Measurements from ENCODE around the gene RAB3C. TPM values are rescaled to one million over a fixed set of nuclear protein-coding genes. Genes with fewer than 3 reads are reported as not detected.

The RAB3C gene
- total and polyA plus RNA-seq, 2 experiments from 2014 or later: 15.0 to 30.6 TPM

DNA sequence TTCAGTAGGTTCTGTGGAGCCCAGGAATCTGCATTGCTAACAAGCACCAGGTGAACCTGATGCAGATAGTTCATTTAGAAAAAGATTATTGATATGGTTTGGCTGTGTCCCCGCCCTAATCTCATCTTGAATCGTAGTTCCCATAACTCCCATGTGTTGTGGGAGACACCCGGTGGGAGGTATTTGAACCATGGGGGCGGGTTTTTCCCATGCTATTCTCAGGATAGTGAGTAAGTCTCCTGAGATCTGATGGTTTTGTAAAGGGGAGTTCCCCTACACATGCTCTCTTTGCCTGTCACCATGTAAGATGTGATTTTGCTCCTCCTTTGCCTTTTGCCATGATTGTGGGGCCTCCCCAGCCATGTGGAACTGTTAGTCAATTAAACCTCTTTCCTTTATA lies 212.0 kb downstream of the RAB3C start:
- H3K4me2 ChIP-seq: no peak overlapping the region
- Mint-ChIP-seq H3K27ac (no peak overlapping the region), H3K4me3 (no peak overlapping the region), H3K9me3 (no peaks in the 10 kb centered on the region), H3K4me1 (peaks cover 35% of the 10 kb centered on the region), H3K27me3 (ENCODE audit: insufficient read depth, low read depth, poor library complexity) (no peaks in the 10 kb centered on the region), H3K36me3 (ENCODE audit: low read depth) (no peaks in the 10 kb centered on the region)
- no peak overlapping the region for H3K27ac ChIP-seq (ENCODE audit: low read depth)
- H3F3A ChIP-seq (replicated peaks; ENCODE audit: low read depth): no peaks in the 10 kb centered on the region
- no peaks in the 10 kb centered on the region for H3K36me3 ChIP-seq (ENCODE audit: insufficient read depth)
- TF ChIP-seq, protein P1, sequence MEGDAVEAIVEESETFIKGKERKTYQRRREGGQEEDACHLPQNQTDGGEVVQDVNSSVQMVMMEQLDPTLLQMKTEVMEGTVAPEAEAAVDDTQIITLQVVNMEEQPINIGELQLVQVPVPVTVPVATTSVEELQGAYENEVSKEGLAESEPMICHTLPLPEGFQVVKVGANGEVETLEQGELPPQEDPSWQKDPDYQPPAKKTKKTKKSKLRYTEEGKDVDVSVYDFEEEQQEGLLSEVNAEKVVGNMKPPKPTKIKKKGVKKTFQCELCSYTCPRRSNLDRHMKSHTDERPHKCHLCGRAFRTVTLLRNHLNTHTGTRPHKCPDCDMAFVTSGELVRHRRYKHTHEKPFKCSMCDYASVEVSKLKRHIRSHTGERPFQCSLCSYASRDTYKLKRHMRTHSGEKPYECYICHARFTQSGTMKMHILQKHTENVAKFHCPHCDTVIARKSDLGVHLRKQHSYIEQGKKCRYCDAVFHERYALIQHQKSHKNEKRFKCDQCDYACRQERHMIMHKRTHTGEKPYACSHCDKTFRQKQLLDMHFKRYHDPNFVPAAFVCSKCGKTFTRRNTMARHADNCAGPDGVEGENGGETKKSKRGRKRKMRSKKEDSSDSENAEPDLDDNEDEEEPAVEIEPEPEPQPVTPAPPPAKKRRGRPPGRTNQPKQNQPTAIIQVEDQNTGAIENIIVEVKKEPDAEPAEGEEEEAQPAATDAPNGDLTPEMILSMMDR (conservative IDR thresholded peaks at IDR 0.05; ENCODE audit: low read depth in 2 of 2): 0 out of 4 replicates have a peak, but pooled peaks of 1 of the 2 experiments have one; percentile 0
- TF ChIP-seq POLR2AphosphoS5 (IDR thresholded peaks at IDR 0.05; ENCODE audit: low read depth): no peak
- H3K9me2 ChIP-seq (ENCODE audit: insufficient read depth): no peaks in the 10 kb centered on the region
- H3K4me3 ChIP-seq: no peak overlapping the region
- H3K27me3 ChIP-seq (ENCODE audit: insufficient read depth): no peaks in the 10 kb centered on the region
- H3K4me1 ChIP-seq (ENCODE audit: insufficient read depth): peaks cover 13% of the 10 kb centered on the region; the same call in 1 of the 2 replicates
- no peak for ATAC-seq
- no peak overlapping the region for H2AFZ ChIP-seq
- no peak for DNase-seq (ENCODE audit: low spot score)
- no peaks in the 10 kb centered on the region for H4K20me1 ChIP-seq (replicated peaks; ENCODE audit: insufficient read depth)
- no peaks in the 10 kb centered on the region for H3K79me2 ChIP-seq (replicated peaks; ENCODE audit: insufficient read depth)

DNA sequence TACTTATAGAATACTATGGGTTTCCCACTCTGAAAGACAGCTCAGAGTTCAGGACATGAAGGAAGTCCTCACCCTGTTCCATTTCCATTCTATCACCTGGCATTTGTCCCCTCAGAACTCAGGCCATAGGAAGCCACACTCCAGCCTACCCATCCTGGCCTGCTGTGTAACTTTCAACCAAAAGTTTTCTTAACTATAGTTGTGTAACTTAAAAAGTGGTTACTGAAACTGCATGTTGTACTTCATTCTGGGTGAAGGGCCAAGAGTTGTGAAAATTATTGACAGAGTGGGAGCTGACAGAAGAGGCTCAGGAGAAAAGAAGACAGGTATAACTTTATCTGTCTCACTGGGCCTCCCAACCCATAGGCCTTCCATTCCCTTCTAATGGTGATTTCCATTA lies 212.5 kb downstream of the RAB3C start:
- no peaks in the 10 kb centered on the region for H4K20me1 ChIP-seq (replicated peaks; ENCODE audit: insufficient read depth)
- DNase-seq (ENCODE audit: low spot score): no peak
- ATAC-seq: no peak
- Mint-ChIP-seq H3K4me3 (no peak overlapping the region), H3K9me3 (no peaks in the 10 kb centered on the region), H3K27me3 (ENCODE audit: insufficient read depth, low read depth, poor library complexity) (no peaks in the 10 kb centered on the region), H3K4me1 (peaks cover 35% of the 10 kb centered on the region), H3K27ac (no peak overlapping the region), H3K36me3 (ENCODE audit: low read depth) (no peaks in the 10 kb centered on the region)
- H3K79me2 ChIP-seq (replicated peaks; ENCODE audit: insufficient read depth): no peaks in the 10 kb centered on the region
- no peak overlapping the region for H3K27ac ChIP-seq (ENCODE audit: low read depth)
- TF ChIP-seq, protein P2, sequence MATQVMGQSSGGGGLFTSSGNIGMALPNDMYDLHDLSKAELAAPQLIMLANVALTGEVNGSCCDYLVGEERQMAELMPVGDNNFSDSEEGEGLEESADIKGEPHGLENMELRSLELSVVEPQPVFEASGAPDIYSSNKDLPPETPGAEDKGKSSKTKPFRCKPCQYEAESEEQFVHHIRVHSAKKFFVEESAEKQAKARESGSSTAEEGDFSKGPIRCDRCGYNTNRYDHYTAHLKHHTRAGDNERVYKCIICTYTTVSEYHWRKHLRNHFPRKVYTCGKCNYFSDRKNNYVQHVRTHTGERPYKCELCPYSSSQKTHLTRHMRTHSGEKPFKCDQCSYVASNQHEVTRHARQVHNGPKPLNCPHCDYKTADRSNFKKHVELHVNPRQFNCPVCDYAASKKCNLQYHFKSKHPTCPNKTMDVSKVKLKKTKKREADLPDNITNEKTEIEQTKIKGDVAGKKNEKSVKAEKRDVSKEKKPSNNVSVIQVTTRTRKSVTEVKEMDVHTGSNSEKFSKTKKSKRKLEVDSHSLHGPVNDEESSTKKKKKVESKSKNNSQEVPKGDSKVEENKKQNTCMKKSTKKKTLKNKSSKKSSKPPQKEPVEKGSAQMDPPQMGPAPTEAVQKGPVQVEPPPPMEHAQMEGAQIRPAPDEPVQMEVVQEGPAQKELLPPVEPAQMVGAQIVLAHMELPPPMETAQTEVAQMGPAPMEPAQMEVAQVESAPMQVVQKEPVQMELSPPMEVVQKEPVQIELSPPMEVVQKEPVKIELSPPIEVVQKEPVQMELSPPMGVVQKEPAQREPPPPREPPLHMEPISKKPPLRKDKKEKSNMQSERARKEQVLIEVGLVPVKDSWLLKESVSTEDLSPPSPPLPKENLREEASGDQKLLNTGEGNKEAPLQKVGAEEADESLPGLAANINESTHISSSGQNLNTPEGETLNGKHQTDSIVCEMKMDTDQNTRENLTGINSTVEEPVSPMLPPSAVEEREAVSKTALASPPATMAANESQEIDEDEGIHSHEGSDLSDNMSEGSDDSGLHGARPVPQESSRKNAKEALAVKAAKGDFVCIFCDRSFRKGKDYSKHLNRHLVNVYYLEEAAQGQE (IDR thresholded peaks at IDR 0.05; ENCODE audit: unreplicated experiment): no peak
- TF ChIP-seq, protein P3, sequence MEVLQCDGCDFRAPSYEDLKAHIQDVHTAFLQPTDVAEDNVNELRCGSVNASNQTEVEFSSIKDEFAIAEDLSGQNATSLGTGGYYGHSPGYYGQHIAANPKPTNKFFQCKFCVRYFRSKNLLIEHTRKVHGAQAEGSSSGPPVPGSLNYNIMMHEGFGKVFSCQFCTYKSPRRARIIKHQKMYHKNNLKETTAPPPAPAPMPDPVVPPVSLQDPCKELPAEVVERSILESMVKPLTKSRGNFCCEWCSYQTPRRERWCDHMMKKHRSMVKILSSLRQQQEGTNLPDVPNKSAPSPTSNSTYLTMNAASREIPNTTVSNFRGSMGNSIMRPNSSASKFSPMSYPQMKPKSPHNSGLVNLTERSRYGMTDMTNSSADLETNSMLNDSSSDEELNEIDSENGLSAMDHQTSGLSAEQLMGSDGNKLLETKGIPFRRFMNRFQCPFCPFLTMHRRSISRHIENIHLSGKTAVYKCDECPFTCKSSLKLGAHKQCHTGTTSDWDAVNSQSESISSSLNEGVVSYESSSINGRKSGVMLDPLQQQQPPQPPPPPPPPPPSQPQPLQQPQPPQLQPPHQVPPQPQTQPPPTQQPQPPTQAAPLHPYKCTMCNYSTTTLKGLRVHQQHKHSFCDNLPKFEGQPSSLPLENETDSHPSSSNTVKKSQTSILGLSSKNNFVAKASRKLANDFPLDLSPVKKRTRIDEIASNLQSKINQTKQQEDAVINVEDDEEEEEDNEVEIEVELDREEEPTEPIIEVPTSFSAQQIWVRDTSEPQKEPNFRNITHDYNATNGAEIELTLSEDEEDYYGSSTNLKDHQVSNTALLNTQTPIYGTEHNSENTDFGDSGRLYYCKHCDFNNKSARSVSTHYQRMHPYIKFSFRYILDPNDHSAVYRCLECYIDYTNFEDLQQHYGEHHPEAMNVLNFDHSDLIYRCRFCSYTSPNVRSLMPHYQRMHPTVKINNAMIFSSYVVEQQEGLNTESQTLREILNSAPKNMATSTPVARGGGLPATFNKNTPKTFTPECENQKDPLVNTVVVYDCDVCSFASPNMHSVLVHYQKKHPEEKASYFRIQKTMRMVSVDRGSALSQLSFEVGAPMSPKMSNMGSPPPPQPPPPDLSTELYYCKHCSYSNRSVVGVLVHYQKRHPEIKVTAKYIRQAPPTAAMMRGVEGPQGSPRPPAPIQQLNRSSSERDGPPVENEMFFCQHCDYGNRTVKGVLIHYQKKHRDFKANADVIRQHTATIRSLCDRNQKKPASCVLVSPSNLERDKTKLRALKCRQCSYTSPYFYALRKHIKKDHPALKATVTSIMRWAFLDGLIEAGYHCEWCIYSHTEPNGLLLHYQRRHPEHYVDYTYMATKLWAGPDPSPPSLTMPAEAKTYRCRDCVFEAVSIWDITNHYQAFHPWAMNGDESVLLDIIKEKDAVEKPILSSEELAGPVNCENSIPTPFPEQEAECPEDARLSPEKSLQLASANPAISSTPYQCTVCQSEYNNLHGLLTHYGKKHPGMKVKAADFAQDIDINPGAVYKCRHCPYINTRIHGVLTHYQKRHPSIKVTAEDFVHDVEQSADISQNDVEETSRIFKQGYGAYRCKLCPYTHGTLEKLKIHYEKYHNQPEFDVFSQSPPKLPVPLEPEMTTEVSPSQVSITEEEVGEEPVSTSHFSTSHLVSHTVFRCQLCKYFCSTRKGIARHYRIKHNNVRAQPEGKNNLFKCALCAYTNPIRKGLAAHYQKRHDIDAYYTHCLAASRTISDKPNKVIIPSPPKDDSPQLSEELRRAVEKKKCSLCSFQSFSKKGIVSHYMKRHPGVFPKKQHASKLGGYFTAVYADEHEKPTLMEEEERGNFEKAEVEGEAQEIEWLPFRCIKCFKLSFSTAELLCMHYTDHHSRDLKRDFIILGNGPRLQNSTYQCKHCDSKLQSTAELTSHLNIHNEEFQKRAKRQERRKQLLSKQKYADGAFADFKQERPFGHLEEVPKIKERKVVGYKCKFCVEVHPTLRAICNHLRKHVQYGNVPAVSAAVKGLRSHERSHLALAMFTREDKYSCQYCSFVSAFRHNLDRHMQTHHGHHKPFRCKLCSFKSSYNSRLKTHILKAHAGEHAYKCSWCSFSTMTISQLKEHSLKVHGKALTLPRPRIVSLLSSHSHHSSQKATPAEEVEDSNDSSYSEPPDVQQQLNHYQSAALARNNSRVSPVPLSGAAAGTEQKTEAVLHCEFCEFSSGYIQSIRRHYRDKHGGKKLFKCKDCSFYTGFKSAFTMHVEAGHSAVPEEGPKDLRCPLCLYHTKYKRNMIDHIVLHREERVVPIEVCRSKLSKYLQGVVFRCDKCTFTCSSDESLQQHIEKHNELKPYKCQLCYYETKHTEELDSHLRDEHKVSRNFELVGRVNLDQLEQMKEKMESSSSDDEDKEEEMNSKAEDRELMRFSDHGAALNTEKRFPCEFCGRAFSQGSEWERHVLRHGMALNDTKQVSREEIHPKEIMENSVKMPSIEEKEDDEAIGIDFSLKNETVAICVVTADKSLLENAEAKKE (CRISPR knock-in tag; IDR thresholded peaks at IDR 0.05): no peak
- no peak for TF ChIP-seq ZNF114 (CRISPR knock-in tag; IDR thresholded peaks at IDR 0.05)
- TF ChIP-seq NANOG (IDR thresholded peaks at IDR 0.05; ENCODE audit: borderline replicate concordance): no peak
- TF ChIP-seq EZH2phosphoT487 (IDR thresholded peaks at IDR 0.05; ENCODE audit: unreplicated experiment): no peak
- no peaks in the 10 kb centered on the region for H3K9me2 ChIP-seq (ENCODE audit: insufficient read depth)
- H3K27me3 ChIP-seq (ENCODE audit: insufficient read depth): no peaks in the 10 kb centered on the region
- H3K4me2 ChIP-seq: no peak overlapping the region
- no peak overlapping the region for H3K4me3 ChIP-seq
- H3F3A ChIP-seq (replicated peaks; ENCODE audit: low read depth): no peaks in the 10 kb centered on the region
- H3K4me1 ChIP-seq (ENCODE audit: insufficient read depth): peaks cover 10% of the 10 kb centered on the region; the same call in 1 of the 2 replicates
- H2AFZ ChIP-seq: no peak overlapping the region
- no peaks in the 10 kb centered on the region for H3K36me3 ChIP-seq (ENCODE audit: insufficient read depth)
